Memory B cell (primary cell): Measurements from ENCODE around the gene ANKRD13A.
"Not testable (repeated sequence)": the region's sequence is repeated elsewhere in the genome, so short reads cannot be mapped to it uniquely, and the experiment has no call there.

Source experiments
- ATAC-seq: fragments of 150-1000 bp; cut with Tn5 transposase; 2 replicates; pipeline ENCODE4 v1.10.0; 2021; ENCODE audit warnings: low read depth, mild to moderate bottlenecking, moderate library complexity
- DNase-seq, 2 donors: peaks; one replicate each; pipeline ENCODE4 v3.0.0; 2022; ENCODE audit warnings: low spot score in 2 of 2
- H3K27ac Mint-ChIP-seq: one replicate; pipeline ENCODE4 v1.8.0; 2022; ENCODE audit warnings: mild to moderate bottlenecking, moderate library complexity, mixed read lengths
- H3K27me3 Mint-ChIP-seq: one replicate; pipeline ENCODE4 v1.8.0; 2022; ENCODE audit warnings: mixed read lengths
- H3K36me3 Mint-ChIP-seq: one replicate; pipeline ENCODE4 v1.8.0; 2022; ENCODE audit warnings: mild to moderate bottlenecking, mixed read lengths
- H3K4me1 Mint-ChIP-seq: one replicate; pipeline ENCODE4 v1.8.0; 2022; ENCODE audit warnings: mixed read lengths
- H3K4me3 Mint-ChIP-seq: one replicate; pipeline ENCODE4 v1.8.0; 2022; ENCODE audit warnings: mild to moderate bottlenecking, moderate library complexity, mixed read lengths
- H3K9me3 Mint-ChIP-seq: one replicate; pipeline ENCODE4 v1.8.0; 2022; ENCODE audit warnings: mixed read lengths

The ANKRD13A gene

DNA sequence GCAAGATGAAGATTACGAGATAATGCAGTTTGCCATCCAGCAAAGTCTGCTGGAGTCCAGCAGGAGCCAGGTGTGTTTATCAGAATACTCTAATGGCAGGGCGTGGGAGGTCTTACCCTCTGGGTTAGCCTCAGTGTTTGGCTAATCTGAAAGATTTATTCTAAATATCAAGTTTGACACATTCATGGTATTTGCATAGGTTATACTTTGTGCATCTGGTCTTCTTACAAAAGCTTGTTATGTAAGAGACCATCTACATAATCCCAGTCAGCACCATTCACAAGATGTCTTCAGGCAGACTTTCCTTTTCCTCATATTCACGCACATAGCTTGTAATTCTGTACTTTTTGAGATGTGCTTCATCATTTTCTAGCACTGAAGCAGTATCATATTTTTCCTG lies 34.7 kb downstream of the ANKRD13A start:
- peaks cover 4% of the 10 kb centered on the region for H3K4me1 Mint-ChIP-seq
- no peak overlapping the region for H3K27ac Mint-ChIP-seq
- DNase-seq (no peak), ATAC-seq (no peak)
- no peaks in the 10 kb centered on the region for H3K9me3 Mint-ChIP-seq
- H3K4me3 Mint-ChIP-seq, result no peak overlapping the region
- H3K36me3 Mint-ChIP-seq, result peaks cover 40% of the 10 kb centered on the region
- no peaks in the 10 kb centered on the region for H3K27me3 Mint-ChIP-seq

DNA sequence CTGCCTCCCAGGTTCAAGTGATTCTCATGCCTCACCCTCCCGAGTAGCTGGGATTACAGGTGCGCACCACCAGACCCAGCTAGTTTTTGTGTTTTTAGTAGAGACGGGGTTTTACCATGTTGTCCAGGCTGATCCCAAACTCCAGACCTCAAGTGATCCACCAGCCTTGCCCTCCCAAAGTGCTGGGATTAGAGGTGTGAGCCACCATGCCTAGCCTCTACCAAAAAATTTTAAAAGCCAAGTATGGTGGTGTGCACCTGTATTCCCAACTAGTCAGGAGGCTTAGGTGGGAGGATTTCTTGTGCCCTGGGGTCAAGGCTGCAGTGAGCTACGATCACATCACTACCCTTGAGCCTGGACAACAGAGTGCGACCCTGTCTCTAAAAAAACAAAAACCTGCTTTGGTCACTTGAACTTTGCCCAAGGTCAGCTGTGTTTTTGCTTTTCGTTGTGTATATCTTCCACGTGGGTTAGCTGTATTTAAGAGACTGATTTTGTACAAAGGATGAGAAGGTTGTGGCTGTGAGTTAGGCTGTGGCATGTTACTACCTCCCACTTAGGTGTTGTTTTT lies 36.4 kb downstream of the ANKRD13A start:
- Mint-ChIP-seq H3K9me3 (no peaks in the 10 kb centered on the region), H3K27me3 (no peaks in the 10 kb centered on the region), H3K36me3 (peaks cover 42% of the 10 kb centered on the region), H3K4me3 (no peak overlapping the region), H3K27ac (peak overlapping the region; percentile 82), H3K4me1 (peaks cover 13% of the 10 kb centered on the region)
- DNase-seq, result no peak
- ATAC-seq, result no peak

DNA sequence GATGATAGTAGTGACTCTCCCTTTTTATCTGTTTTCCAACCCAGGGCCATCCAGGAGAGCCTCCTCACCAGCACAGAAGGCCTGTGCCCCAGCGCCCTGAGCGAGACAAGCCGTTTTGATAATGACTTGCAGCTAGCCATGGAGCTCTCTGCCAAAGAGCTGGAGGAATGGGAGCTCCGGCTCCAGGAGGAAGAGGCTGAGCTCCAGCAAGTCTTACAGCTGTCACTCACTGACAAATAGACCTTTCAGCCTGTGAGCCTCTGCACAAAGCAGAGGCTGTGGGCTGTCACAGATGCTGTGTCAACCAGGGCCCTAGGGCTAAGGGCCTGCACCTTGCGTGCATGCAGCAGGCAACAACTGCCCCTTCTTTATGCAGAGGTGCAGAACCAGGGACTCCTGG lies 38.1 kb downstream of the ANKRD13A start:
- H3K4me1 Mint-ChIP-seq, result peaks cover 13% of the 10 kb centered on the region
- H3K36me3 Mint-ChIP-seq, result peaks cover 39% of the 10 kb centered on the region
- H3K4me3 Mint-ChIP-seq, result no peak overlapping the region
- H3K27me3 Mint-ChIP-seq, result no peaks in the 10 kb centered on the region
- H3K9me3 Mint-ChIP-seq, result no peaks in the 10 kb centered on the region
- no peak for DNase-seq
- H3K27ac Mint-ChIP-seq, result no peak overlapping the region
- no peak for ATAC-seq

DNA sequence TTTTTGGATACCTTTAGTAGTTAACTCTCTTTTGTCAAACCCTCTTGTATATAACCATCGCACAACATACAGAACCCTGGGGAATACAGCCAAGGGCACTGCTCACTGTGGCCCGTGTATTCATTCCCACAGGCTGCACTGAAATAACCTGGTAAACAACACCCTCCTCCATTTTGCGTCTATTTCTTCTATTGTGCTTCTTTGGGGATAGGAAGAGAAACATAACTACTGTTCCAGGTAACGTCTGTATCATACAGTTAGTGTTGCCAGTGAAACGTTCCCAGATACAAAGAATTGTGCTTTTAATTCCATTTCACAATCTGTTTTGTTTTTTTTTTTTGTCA lies 39.5 kb downstream of the ANKRD13A start:
- no peaks in the 10 kb centered on the region for H3K9me3 Mint-ChIP-seq
- peaks cover 19% of the 10 kb centered on the region for H3K4me1 Mint-ChIP-seq
- peak overlapping the region; percentile 91 for H3K27ac Mint-ChIP-seq
- ATAC-seq (no peak), DNase-seq (no peak)
- H3K4me3 Mint-ChIP-seq, result no peak overlapping the region
- peaks cover 39% of the 10 kb centered on the region for H3K36me3 Mint-ChIP-seq
- no peaks in the 10 kb centered on the region for H3K27me3 Mint-ChIP-seq

DNA sequence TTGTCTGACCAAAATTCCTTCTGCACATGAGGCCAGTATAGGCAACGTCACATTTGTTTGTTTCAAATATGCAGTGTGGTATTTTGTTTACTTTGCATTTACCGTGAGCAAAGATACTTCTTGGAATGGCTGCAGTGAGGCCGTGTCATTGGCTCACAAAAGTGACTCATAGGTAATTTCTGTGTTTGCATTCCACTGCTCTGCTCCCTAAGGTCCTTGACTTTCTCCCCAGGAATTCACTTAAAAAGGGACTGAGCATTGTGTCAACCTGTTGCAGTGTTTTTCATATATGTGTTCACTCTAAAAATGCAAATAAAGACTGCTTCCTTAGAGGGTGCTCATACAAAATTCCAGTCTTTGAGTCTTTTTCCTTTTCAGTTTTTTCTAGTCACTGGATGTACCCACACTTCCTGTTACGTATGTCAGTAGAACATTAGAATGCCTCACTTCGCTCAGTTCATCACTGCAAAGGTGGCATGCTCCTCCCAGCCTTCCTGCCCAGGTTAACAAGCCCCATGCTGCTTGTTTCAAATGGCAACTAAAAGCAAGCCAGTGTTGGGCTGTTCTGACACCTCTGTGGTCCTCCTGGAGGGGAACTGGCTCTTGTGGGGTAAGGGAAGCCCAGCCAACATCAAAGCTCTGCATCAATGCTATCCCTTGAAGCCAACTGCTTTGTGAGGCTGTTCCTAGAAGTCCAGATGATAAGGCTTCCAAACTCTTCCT lies 40.0 kb downstream of the ANKRD13A start:
- Mint-ChIP-seq H3K36me3 (peaks cover 36% of the 10 kb centered on the region), H3K27ac (peak overlapping the region; percentile 91), H3K27me3 (no peaks in the 10 kb centered on the region), H3K9me3 (no peaks in the 10 kb centered on the region), H3K4me1 (peaks cover 19% of the 10 kb centered on the region), H3K4me3 (no peak overlapping the region)
- DNase-seq (no peak), ATAC-seq (no peak)

DNA sequence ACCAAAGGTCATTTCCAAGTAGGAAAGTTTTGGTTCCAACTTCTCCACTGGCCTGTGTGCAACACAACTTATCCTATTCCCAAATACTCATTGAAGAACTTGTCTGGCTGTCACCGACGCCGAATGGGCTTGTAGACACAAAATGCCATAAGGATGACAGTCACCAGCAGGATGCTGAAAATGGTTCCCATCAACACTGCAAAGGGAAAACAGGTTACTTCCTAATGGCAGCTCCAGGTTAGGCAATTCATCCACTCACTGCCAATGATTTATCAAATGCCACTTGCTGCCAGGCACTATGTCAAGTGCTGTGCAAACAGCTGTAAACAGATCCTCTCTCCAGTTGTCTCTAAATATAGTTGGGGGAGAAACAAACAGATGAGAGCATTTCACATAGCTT lies 43.0 kb downstream of the ANKRD13A start:
- Mint-ChIP-seq H3K36me3 (peaks cover 17% of the 10 kb centered on the region), H3K27me3 (no peaks in the 10 kb centered on the region), H3K4me3 (no peak overlapping the region), H3K4me1 (peaks cover 18% of the 10 kb centered on the region), H3K9me3 (no peaks in the 10 kb centered on the region), H3K27ac (peak overlapping the region; percentile 79)
- ATAC-seq (no peak), DNase-seq (no peak)

DNA sequence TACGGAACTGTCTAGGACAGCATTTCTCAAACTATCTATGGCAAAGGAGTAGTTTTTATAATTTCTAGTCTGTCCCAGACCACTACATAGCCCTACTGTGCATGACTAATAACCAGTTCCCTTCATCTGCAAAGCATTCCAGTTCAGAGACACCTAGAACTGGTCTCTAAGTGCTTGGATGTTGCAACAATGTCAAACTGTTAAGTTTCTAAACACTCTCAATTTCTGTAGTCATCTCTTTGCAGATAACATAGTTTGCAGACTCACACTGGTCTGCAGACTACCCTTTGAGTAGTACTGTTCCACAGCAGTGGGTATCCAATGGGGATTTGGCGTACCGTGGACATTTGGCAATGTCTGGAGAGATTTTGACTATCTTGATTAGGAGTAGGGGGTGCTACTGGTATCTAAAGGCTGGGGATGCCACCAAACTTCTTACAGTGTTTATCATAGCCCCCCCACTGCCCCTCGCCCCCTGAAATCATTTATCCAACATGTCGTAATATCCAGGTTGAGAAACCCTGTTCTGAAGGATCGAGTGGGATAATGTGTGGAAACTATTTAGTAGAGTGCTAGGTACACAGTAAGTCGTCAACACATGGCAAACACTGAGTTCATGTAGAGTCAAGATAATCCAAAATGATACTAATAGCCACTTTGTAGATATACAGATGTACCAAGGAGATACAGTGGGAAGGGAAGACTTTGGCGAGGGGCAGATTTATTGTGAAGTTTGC lies 47.4 kb downstream of the ANKRD13A start:
- Mint-ChIP-seq H3K9me3 (no peaks in the 10 kb centered on the region), H3K27me3 (no peaks in the 10 kb centered on the region), H3K4me1 (peaks cover 37% of the 10 kb centered on the region), H3K27ac (no peak overlapping the region), H3K36me3 (peaks cover 9% of the 10 kb centered on the region), H3K4me3 (peak overlapping the region; percentile 27)
- ATAC-seq (no peak), DNase-seq (no peak)

DNA sequence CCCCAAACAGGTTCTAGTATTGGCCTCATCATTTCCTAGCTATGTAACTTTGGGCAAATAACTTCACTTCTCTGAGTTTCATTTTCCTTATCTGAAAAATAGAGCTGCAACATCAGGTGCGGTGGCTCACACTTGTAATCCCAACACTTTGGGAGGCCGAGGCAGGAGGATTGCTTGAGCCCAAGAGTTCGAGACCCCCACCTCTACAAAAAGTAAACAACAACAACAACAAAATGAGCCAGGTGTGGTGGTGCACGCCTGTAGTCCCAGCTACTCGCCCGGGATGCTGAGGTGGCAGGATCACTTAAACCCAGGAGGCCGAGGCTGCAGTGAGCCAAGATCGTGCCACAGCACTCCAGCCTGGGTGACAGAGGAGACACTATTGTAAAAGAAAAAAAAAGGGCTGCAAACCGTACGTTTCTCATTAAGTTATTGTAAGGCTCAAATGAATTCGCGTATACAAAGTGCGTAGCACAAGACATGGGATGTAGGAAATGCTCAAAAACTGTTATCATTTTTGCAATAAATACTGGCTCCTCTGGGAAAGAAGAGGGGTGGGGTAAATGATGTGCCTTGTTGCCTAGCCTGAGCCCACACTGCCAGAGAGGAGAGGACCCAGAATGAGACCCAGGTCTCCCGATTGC lies 48.2 kb downstream of the ANKRD13A start:
- DNase-seq (no peak), ATAC-seq (no peak)
- Mint-ChIP-seq H3K4me1 (peaks cover 37% of the 10 kb centered on the region), H3K4me3 (peak overlapping the region; percentile 93), H3K27me3 (no peaks in the 10 kb centered on the region), H3K36me3 (peaks cover 8% of the 10 kb centered on the region), H3K9me3 (no peaks in the 10 kb centered on the region), H3K27ac (peak overlapping the region; percentile 98)

DNA sequence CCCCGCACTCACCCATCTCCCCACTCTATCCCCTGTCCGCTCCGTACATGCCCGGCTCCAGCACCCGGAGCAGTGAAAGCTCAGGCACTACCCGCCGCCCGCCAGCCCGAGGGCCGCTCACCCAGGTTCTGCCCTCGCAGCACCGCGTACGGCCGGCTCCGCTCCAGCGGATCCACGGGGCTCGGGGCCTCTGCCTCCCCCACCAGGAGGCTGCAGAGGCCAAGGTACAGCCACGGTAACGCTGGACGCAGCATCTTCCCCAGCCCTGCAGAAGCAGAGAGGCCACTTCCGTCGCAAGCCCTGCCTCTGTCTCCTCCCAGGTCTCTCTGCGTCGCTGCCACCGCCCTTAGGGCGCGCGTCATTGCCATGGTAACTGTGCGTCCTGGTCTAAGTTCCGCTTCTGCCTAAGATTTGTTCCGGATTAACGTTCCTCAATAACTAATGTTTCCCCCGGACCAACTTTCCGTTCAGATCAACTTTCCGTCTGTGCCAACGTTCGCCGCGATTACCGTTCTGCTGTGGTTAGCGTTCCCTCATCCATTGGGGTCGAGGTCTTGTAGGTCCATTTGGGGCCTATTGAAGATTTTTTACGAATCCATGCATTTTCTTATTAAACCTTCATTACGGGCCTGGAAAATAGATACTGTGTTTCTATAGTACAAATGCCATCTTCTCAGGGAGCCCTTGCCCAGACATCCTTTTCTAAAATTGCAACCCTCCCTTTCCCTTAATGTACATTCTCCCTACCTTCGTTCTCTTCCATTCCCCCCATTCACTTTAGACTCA lies 49.2 kb downstream of the ANKRD13A start, which contains the start of gene C12orf76:
TSS of gene C12orf76 (minus strand) at position 281 of the 786 bp plus-strand sequence. CDS start at position 254, 27 bp downstream.
- DNase-seq (peak; percentile 79 to 82), ATAC-seq (peak; percentile 96)
- H3K27ac Mint-ChIP-seq, result peak within 1 kb of the TSS; percentile 98
- H3K27me3 Mint-ChIP-seq, result no peaks in the 10 kb centered on the region
- H3K4me3 Mint-ChIP-seq, result peak within 1 kb of the TSS; percentile 93
- H3K9me3 Mint-ChIP-seq, result no peaks in the 10 kb centered on the region
- H3K4me1 Mint-ChIP-seq, result peaks cover 30% of the 10 kb centered on the region
- peaks cover 4% of the 10 kb centered on the region for H3K36me3 Mint-ChIP-seq

DNA sequence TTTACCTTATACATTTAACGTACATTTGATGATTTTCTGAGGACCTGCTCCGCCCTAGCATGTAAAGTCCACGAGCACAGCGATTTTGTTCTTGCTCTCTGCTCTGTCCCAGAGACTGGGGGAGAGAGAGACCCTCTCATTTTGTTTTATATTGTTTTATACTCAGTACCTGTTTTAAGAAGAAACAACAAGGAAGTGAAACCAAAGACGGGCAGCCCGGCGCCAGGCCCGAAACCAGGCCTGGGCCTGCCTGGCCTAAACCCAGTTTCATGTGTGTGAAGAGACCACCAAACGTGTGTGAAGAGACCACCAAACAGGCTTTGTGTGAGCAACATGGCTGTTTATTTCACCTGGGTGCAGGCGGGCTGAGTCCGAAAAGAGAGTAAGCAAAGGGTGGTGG lies 49.8 kb downstream of the ANKRD13A start:
- not testable (repeated sequence) for H3K36me3 Mint-ChIP-seq, H3K27me3 Mint-ChIP-seq, H3K9me3 Mint-ChIP-seq
- H3K4me3 Mint-ChIP-seq, result peak overlapping the region; percentile 93
- peak; percentile 41 for ATAC-seq
- peak; percentile 53 to 56 for DNase-seq
- H3K27ac Mint-ChIP-seq, result peak overlapping the region; percentile 98
- H3K4me1 Mint-ChIP-seq, result peaks cover 30% of the 10 kb centered on the region

DNA sequence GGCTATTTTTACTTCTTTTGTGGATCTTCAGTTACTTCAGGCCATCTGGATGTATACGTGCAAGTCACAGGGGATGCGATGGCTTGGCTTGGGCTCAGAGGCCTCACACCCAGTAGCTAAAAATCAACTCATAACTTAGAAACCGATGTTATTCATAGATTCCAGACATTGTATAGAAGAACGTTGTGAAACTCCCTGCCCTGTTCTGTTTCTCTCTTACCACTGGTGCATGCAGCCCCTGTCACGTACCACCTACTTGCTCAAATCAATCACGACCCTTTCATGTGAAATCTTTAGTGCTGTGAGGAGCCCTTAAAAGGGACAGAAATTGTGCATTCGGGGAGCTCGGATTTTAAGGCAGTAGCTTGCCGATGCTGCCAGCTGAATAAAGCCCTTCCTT lies 50.4 kb downstream of the ANKRD13A start:
- not testable (repeated sequence) for H3K27me3 Mint-ChIP-seq, DNase-seq, H3K9me3 Mint-ChIP-seq, ATAC-seq, H3K36me3 Mint-ChIP-seq
- Mint-ChIP-seq H3K27ac (peak overlapping the region; percentile 98), H3K4me3 (peak overlapping the region; percentile 93), H3K4me1 (peaks cover 30% of the 10 kb centered on the region)

DNA sequence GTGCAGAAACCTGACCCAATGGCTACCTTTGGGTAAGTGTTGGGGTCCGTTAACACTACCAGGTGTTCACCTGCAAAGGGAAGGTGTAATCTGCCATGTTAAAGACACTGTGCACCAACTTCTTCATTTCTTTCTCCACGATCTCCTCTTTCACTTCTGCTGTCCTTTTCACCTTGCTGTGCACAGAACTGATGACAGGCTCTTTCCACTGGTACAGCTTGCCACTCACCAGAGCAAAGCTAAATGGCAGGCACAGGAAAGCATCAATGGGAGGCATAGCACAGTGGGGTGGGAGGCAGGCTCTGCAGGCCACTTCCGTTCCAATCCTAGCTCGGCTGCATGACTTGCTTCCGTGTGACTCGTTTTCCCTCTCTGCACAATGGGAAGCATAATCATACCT lies 51.7 kb downstream of the ANKRD13A start:
- H3K27me3 Mint-ChIP-seq, result no peaks in the 10 kb centered on the region
- peaks cover 4% of the 10 kb centered on the region for H3K36me3 Mint-ChIP-seq
- peaks cover 30% of the 10 kb centered on the region for H3K4me1 Mint-ChIP-seq
- peak; percentile 18 for ATAC-seq
- no peaks in the 10 kb centered on the region for H3K9me3 Mint-ChIP-seq
- peak in 1 of 2 donors; percentile 13 for DNase-seq
- peak overlapping the region; percentile 54 for H3K27ac Mint-ChIP-seq
- H3K4me3 Mint-ChIP-seq, result peak overlapping the region; percentile 17
